ENCODE results near the gene MFSD2A.

DNA sequence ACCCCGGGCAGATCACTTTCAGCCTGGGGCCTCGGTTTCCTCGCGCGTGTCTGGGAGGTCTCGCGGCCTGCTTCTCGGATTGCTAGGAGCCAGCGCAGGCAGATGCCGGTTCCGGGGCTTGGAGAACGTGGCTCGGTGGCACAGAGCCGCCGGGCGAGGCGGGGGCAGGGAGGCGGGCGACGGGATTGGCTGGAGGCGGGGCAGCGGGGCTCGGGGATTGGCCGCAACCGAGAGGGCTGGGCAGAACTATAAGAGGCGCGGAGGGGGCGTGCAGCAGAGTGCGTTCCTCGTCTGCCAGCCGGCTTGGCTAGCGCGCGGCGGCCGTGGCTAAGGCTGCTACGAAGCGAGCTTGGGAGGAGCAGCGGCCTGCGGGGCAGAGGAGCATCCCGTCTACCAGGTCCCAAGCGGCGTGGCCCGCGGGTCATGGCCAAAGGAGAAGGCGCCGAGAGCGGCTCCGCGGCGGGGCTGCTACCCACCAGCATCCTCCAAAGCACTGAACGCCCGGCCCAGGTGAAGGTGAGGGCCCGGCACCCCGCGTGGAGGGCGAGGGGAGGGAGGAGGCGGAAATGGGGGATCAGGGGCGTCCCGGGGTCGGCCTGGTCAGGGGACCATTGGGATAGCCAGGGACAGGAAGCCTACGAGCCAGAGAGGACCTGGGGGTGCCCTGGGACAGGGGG is at the start of gene MFSD2A:
- TF ChIP-seq EP300 (IDR thresholded peaks at IDR 0.05; ENCODE audit: low read depth) = no peak
- peak; percentile 93 for TF ChIP-seq POLR2A (IDR thresholded peaks at IDR 0.05)
- TF ChIP-seq, protein P1, sequence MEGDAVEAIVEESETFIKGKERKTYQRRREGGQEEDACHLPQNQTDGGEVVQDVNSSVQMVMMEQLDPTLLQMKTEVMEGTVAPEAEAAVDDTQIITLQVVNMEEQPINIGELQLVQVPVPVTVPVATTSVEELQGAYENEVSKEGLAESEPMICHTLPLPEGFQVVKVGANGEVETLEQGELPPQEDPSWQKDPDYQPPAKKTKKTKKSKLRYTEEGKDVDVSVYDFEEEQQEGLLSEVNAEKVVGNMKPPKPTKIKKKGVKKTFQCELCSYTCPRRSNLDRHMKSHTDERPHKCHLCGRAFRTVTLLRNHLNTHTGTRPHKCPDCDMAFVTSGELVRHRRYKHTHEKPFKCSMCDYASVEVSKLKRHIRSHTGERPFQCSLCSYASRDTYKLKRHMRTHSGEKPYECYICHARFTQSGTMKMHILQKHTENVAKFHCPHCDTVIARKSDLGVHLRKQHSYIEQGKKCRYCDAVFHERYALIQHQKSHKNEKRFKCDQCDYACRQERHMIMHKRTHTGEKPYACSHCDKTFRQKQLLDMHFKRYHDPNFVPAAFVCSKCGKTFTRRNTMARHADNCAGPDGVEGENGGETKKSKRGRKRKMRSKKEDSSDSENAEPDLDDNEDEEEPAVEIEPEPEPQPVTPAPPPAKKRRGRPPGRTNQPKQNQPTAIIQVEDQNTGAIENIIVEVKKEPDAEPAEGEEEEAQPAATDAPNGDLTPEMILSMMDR (IDR thresholded peaks at IDR 0.05) = no peak

All from transverse colon (tissue), 3 donors.